Astrocyte of the hippocampus (primary cell): ENCODE data around the gene HES2.
"Not testable (repeated sequence)": the region's sequence is repeated elsewhere in the genome, so short reads cannot be mapped to it uniquely, and the experiment has no call there.

ENCODE experiments used
- DNase-seq: peaks from one replicate; pipeline ENCODE4 v3.0.0; 2011; ENCODE audit warnings: low read depth, low spot score

The HES2 gene

GRCh38 chr1:6454856-6455751 is 35.4 kb upstream of the HES2 start:
- DNase-seq: peak; percentile 57

- peak; percentile 44 for DNase-seq
Measured at GRCh38 chr1:6453895-6454855, 34.5 kb upstream of the HES2 start.

GRCh38 chr1:6450943-6451373 is 31.2 kb upstream of the HES2 start:
- DNase-seq: no peak

- not testable (repeated sequence) for DNase-seq
Measured at GRCh38 chr1:6450486-6450885, 30.8 kb upstream of the HES2 start.

- no peak for DNase-seq
Measured at GRCh38 chr1:6450005-6450450, 30.3 kb upstream of the HES2 start.

GRCh38 chr1:6448749-6449631 is 29.3 kb upstream of the HES2 start:
- peak; percentile 64 for DNase-seq

GRCh38 chr1:6447818-6448748 is 28.4 kb upstream of the HES2 start:
- no peak for DNase-seq

- DNase-seq: no peak
Measured at GRCh38 chr1:6447016-6447817, 27.5 kb upstream of the HES2 start.

- DNase-seq: no peak
Measured at GRCh38 chr1:6446665-6447015, 26.9 kb upstream of the HES2 start.

GRCh38 chr1:6445929-6446328 is 26.2 kb upstream of the HES2 start:
- not testable (repeated sequence) for DNase-seq

- DNase-seq: peak; percentile 65
Measured at GRCh38 chr1:6445062-6445763, 25.5 kb upstream of the HES2 start.

- DNase-seq: no peak
Measured at GRCh38 chr1:6444377-6444776, 24.7 kb upstream of the HES2 start.

- DNase-seq: no peak
Measured at GRCh38 chr1:6443339-6444115, 23.8 kb upstream of the HES2 start.

- no peak for DNase-seq
Measured at GRCh38 chr1:6441586-6441985, 21.9 kb upstream of the HES2 start.

- peak; percentile 72 for DNase-seq
Measured at GRCh38 chr1:6440198-6441126, 20.7 kb upstream of the HES2 start.

GRCh38 chr1:6438047-6438525 is 18.4 kb upstream of the HES2 start:
- DNase-seq: peak; percentile 80
